ENCODE data around the gene MCM3AP. TPM values are rescaled to one million over a fixed set of nuclear protein-coding genes. Genes with fewer than 3 reads are reported as not detected.

The MCM3AP gene
- total and polyA plus RNA-seq, 2 experiments from 2014 or later = 30.9 to 56.1 TPM

DNA sequence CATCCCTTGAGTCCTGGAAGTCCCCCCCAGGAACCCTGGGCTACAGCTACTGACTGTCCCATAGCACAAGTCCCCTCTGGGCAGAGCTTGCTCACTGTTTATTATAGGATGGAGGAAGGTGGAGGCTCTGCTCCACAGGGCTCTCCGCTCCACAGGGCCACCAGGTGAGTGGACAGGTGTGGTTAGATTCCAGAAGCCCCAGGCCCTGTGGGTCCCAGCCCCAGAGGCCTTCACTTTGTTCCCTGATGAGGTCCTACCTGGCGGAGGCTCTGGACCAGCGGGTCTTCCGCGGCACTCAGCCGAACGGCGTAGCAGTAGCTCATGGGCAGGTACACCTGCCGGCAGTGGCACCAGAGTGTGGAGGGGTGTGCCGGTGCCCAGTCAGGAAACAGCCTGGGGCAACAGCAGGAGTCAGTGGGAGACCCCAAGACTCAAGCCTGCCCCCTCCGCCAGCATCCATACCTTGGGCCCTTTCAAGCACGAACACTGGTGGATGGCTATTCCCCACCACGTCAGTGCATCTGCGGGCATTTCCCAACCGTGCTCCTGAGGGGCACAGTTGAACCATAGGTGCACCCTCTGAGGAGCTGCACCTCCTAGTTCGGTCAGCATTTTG lies 69.2 kb downstream of the MCM3AP start:
- no peaks in the 10 kb centered on the region for H3K27me3 ChIP-seq (replicated peaks; ENCODE audit: insufficient read depth)
- H3K27ac ChIP-seq = no peak overlapping the region
- H4K20me1 ChIP-seq (ENCODE audit: insufficient read depth) = no peaks in the 10 kb centered on the region
- WGBS, 2 experiments (ENCODE audit: low coverage in 1 of 2, low lambda C conversion rate in 2 of 2, missing lambda C conversion rate in 2 of 2) = 98 to 99% methylated on average over 16 of the region's 16 CpGs
- no peak overlapping the region for H3K4me2 ChIP-seq (ENCODE audit: unreplicated experiment)
- H2AFZ ChIP-seq = no peak overlapping the region
- DNase-seq = no peak
- H3K4me1 ChIP-seq (ENCODE audit: insufficient read depth) = no peaks in the 10 kb centered on the region
- no peaks in the 10 kb centered on the region for H3K79me2 ChIP-seq (ENCODE audit: insufficient read depth)
- H3K9ac ChIP-seq = no peak overlapping the region
- no peaks in the 10 kb centered on the region for H3K36me3 ChIP-seq (ENCODE audit: low read depth)
- H3K4me3 ChIP-seq = no peak overlapping the region
- TF ChIP-seq EZH2phosphoT487 (IDR thresholded peaks at IDR 0.05; ENCODE audit: insufficient read depth, low read depth) (no peak), EZH2 (IDR thresholded peaks at IDR 0.05; ENCODE audit: insufficient read depth, poor library complexity, severe bottlenecking) (no peak)
- H3F3A ChIP-seq (ENCODE audit: insufficient read depth) = no peaks in the 10 kb centered on the region
- no peaks in the 10 kb centered on the region for H3K9me3 ChIP-seq (ENCODE audit: low read depth)
- in situ Hi-C loops (cut with MboI) = no loop called here
- H3K9me2 ChIP-seq (ENCODE audit: insufficient read depth) = no peaks in the 10 kb centered on the region

DNA sequence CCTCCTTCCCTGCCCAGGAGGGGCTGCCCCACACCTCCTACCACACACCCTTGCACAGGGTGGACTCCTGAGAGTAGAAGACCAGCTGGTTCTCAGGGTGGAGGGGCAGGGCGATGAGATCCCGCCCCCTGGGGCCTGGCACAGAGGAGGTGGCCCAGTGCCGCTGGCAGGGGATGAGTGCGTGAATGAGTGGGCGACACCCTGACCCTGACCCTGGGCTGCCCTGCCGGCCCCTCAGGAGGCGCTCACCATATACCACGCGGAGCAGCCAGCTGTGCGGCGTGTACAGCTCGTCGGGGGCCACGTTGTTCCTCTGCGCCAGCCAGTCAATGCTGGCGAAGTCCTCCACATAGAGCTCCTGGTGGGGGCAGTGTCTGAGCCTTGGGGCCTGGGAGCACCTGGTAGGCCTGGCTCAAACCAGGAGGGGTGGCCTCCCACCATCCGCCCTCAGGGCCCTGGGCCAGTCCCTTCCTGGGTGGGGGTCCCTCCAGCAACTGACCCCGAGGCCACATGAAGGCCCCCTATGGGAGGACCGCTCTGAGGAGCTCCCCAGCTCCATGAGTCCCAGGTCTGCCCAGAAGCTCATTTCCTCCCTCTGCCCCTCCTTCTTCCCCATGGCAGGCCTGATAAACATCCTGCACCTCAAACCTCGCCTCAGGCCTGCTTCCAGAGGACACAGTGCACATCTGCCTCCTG lies 69.8 kb downstream of the MCM3AP start:
- TF ChIP-seq EZH2phosphoT487 (IDR thresholded peaks at IDR 0.05; ENCODE audit: insufficient read depth, low read depth) (no peak), EZH2 (IDR thresholded peaks at IDR 0.05; ENCODE audit: insufficient read depth, poor library complexity, severe bottlenecking) (no peak)
- DNase-seq = no peak
- no peaks in the 10 kb centered on the region for H3K4me1 ChIP-seq (ENCODE audit: insufficient read depth)
- no peaks in the 10 kb centered on the region for H3F3A ChIP-seq (ENCODE audit: insufficient read depth)
- in situ Hi-C loops (cut with MboI) = no loop called here
- no peaks in the 10 kb centered on the region for H3K27me3 ChIP-seq (replicated peaks; ENCODE audit: insufficient read depth)
- no peaks in the 10 kb centered on the region for H3K9me2 ChIP-seq (ENCODE audit: insufficient read depth)
- H3K9ac ChIP-seq = no peak overlapping the region
- H3K9me3 ChIP-seq (ENCODE audit: low read depth) = no peaks in the 10 kb centered on the region
- H3K36me3 ChIP-seq (ENCODE audit: low read depth) = no peaks in the 10 kb centered on the region
- H4K20me1 ChIP-seq (ENCODE audit: insufficient read depth) = no peaks in the 10 kb centered on the region
- no peaks in the 10 kb centered on the region for H3K79me2 ChIP-seq (ENCODE audit: insufficient read depth)
- H3K4me3 ChIP-seq = no peak overlapping the region
- 78 to 81% methylated on average over 19 to 20 of the region's 20 CpGs for WGBS, 2 experiments (ENCODE audit: low coverage in 1 of 2, low lambda C conversion rate in 2 of 2, missing lambda C conversion rate in 2 of 2)
- H3K4me2 ChIP-seq (ENCODE audit: unreplicated experiment) = no peak overlapping the region
- H3K27ac ChIP-seq = no peak overlapping the region
- H2AFZ ChIP-seq = no peak overlapping the region

GRCh38 chr21:46214478-46215340 lies 70.7 kb downstream of the MCM3AP start:
- WGBS, 2 experiments (ENCODE audit: low coverage in 1 of 2, low lambda C conversion rate in 2 of 2, missing lambda C conversion rate in 2 of 2) = 74 to 77% methylated on average over 27 of the region's 27 CpGs
- no peak overlapping the region for H3K27ac ChIP-seq
- H3K9ac ChIP-seq = no peak overlapping the region
- H4K20me1 ChIP-seq (ENCODE audit: insufficient read depth) = no peaks in the 10 kb centered on the region
- in situ Hi-C loops (cut with MboI) = no loop called here
- H3F3A ChIP-seq (ENCODE audit: insufficient read depth) = no peaks in the 10 kb centered on the region
- no peaks in the 10 kb centered on the region for H3K79me2 ChIP-seq (ENCODE audit: insufficient read depth)
- no peak overlapping the region for H3K4me2 ChIP-seq (ENCODE audit: unreplicated experiment)
- H3K27me3 ChIP-seq (replicated peaks; ENCODE audit: insufficient read depth) = no peaks in the 10 kb centered on the region
- no peak overlapping the region for H2AFZ ChIP-seq
- H3K36me3 ChIP-seq (ENCODE audit: low read depth) = no peaks in the 10 kb centered on the region
- no peak for TF ChIP-seq EZH2phosphoT487 (IDR thresholded peaks at IDR 0.05; ENCODE audit: insufficient read depth, low read depth)
- TF ChIP-seq EZH2 (IDR thresholded peaks at IDR 0.05; ENCODE audit: insufficient read depth, poor library complexity, severe bottlenecking) = no peak
- H3K4me3 ChIP-seq = no peak overlapping the region
- no peaks in the 10 kb centered on the region for H3K9me3 ChIP-seq (ENCODE audit: low read depth)
- H3K9me2 ChIP-seq (ENCODE audit: insufficient read depth) = no peaks in the 10 kb centered on the region
- H3K4me1 ChIP-seq (ENCODE audit: insufficient read depth) = no peaks in the 10 kb centered on the region
- DNase-seq = no peak

- H3K4me1 ChIP-seq (ENCODE audit: insufficient read depth) = no peaks in the 10 kb centered on the region
- no peaks in the 10 kb centered on the region for H3K27me3 ChIP-seq (replicated peaks; ENCODE audit: insufficient read depth)
- no peaks in the 10 kb centered on the region for H3F3A ChIP-seq (ENCODE audit: insufficient read depth)
- no peak overlapping the region for H3K27ac ChIP-seq
- DNase-seq = no peak
- H4K20me1 ChIP-seq (ENCODE audit: insufficient read depth) = no peaks in the 10 kb centered on the region
- TF ChIP-seq EZH2phosphoT487 (IDR thresholded peaks at IDR 0.05; ENCODE audit: insufficient read depth, low read depth) = no peak
- TF ChIP-seq EZH2 (IDR thresholded peaks at IDR 0.05; ENCODE audit: insufficient read depth, poor library complexity, severe bottlenecking) = no peak
- no peaks in the 10 kb centered on the region for H3K36me3 ChIP-seq (ENCODE audit: low read depth)
- H3K4me2 ChIP-seq (ENCODE audit: unreplicated experiment) = no peak overlapping the region
- 81 to 84% methylated on average over 15 of the region's 15 CpGs for WGBS, 2 experiments (ENCODE audit: low coverage in 1 of 2, low lambda C conversion rate in 2 of 2, missing lambda C conversion rate in 2 of 2)
- no peaks in the 10 kb centered on the region for H3K9me3 ChIP-seq (ENCODE audit: low read depth)
- no peak overlapping the region for H2AFZ ChIP-seq
- no peaks in the 10 kb centered on the region for H3K79me2 ChIP-seq (ENCODE audit: insufficient read depth)
- in situ Hi-C loops (cut with MboI) = no loop called here
- H3K4me3 ChIP-seq = no peak overlapping the region
- H3K9ac ChIP-seq = no peak overlapping the region
- no peaks in the 10 kb centered on the region for H3K9me2 ChIP-seq (ENCODE audit: insufficient read depth)
Measured at GRCh38 chr21:46213620-46214286, 71.7 kb downstream of the MCM3AP start.
